IPS-NIHi7 (cell line): ENCODE results near the gene DCDC2.
"Not testable (repeated sequence)": the region's sequence is repeated elsewhere in the genome, so short reads cannot be mapped to it uniquely, and the experiment has no call there.

ENCODE experiments used
- DNase-seq: peaks from one replicate; pipeline ENCODE4 v3.0.0; 2012; ENCODE audit warnings: mixed read lengths; ENCODE audit errors: extremely low spot score

The DCDC2 gene

GRCh38 chr6:24327756-24328155 lies 30.1 kb downstream of the DCDC2 start:
- DNase-seq = no peak

GRCh38 chr6:24325978-24326377 lies 31.9 kb downstream of the DCDC2 start:
- DNase-seq = no peak

GRCh38 chr6:24324617-24325016 lies 33.2 kb downstream of the DCDC2 start:
- DNase-seq = no peak

- DNase-seq = peak; percentile 13
These were observed 34.1 kb downstream of the DCDC2 start for GRCh38 chr6:24323632-24324337.

GRCh38 chr6:24322924-24323323 lies 34.9 kb downstream of the DCDC2 start:
- no peak for DNase-seq

GRCh38 chr6:24322446-24322845 lies 35.4 kb downstream of the DCDC2 start:
- DNase-seq = not testable (repeated sequence)

GRCh38 chr6:24321538-24322162 lies 36.2 kb downstream of the DCDC2 start:
- DNase-seq = no peak

- DNase-seq = peak; percentile 41
These were observed 44.4 kb downstream of the DCDC2 start for GRCh38 chr6:24313251-24314141.

- DNase-seq = not testable (repeated sequence)
These were observed 46.1 kb downstream of the DCDC2 start for GRCh38 chr6:24311775-24312174.

GRCh38 chr6:24307881-24308280 lies 50.0 kb downstream of the DCDC2 start:
- no peak for DNase-seq

- DNase-seq = no peak
These were observed 50.9 kb downstream of the DCDC2 start for GRCh38 chr6:24306936-24307335.

- DNase-seq = no peak
These were observed 51.8 kb downstream of the DCDC2 start for GRCh38 chr6:24306038-24306437.

GRCh38 chr6:24296944-24297343 lies 60.9 kb downstream of the DCDC2 start:
- no peak for DNase-seq

- not testable (repeated sequence) for DNase-seq
These were observed 64.0 kb downstream of the DCDC2 start for GRCh38 chr6:24293852-24294251.

- DNase-seq = no peak
These were observed 70.6 kb downstream of the DCDC2 start for GRCh38 chr6:24287239-24287638.

GRCh38 chr6:24284006-24284405 lies 73.9 kb downstream of the DCDC2 start:
- no peak for DNase-seq

- DNase-seq = peak; percentile 88
These were observed 74.5 kb downstream of the DCDC2 start for GRCh38 chr6:24283043-24283985.

GRCh38 chr6:24274441-24275083 lies 83.3 kb downstream of the DCDC2 start:
- no peak for DNase-seq

- DNase-seq = no peak
These were observed 84.6 kb downstream of the DCDC2 start for GRCh38 chr6:24273096-24273870.

GRCh38 chr6:24272553-24272952 lies 85.3 kb downstream of the DCDC2 start:
- no peak for DNase-seq
